AG10803 (cell line): Measurements from ENCODE around the gene BEST1.

Experiments used
- DNase-seq: peaks from one replicate; pipeline ENCODE4 v3.0.0; 2010; ENCODE audit warnings: low read depth
- H3K4me3 ChIP-seq: 2 replicates; pipeline ENCODE4 v1.5.1; 2011; ENCODE audit warnings: mild to moderate bottlenecking, low read length, control low read depth
- TF ChIP-seq, protein P1 (sequence below): conservative IDR thresholded peaks from 2 replicates; pipeline ENCODE4 v1.5.1; 2011; ENCODE audit warnings: mild to moderate bottlenecking, low read length, control low read depth, inconsistent platforms

The BEST1 gene

DNA sequence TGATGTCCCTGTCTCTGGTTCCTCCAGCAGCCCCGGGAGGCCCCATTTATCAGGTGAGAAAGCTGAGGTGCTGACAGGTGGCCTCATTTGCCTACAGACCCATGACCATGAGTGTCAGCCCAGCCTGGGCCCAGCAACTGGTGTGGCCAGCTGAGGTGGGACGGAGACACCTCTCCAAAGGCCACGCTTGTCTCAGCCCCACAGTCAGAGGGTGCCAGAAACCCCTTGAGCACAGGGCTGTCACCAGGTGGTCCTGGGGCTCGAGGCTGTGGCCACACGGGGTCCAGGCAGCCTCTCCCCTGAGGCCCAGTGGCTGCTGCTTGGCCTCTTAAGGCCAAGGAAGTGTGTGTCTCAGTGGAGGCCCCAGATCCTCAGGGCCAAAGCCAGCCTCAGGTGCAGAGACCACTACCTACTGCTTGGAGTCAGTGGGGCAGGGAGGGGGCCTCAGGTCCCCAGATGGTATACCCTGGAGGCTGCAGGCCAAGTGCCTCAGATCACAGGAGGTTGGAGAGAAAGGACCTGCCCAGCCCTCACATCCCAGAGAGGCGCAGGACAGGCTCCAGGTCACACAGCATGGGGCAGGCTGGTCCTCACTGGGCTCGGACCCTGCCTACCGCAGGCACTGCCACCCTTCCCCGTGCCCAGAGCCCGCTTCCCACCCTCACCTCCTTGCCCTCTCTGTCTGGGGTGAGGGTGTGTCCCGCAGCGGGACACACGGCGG is 44.2 kb upstream of the BEST1 start:
- DNase-seq, result no peak
- no peak overlapping the region for H3K4me3 ChIP-seq
- TF ChIP-seq, protein P1, sequence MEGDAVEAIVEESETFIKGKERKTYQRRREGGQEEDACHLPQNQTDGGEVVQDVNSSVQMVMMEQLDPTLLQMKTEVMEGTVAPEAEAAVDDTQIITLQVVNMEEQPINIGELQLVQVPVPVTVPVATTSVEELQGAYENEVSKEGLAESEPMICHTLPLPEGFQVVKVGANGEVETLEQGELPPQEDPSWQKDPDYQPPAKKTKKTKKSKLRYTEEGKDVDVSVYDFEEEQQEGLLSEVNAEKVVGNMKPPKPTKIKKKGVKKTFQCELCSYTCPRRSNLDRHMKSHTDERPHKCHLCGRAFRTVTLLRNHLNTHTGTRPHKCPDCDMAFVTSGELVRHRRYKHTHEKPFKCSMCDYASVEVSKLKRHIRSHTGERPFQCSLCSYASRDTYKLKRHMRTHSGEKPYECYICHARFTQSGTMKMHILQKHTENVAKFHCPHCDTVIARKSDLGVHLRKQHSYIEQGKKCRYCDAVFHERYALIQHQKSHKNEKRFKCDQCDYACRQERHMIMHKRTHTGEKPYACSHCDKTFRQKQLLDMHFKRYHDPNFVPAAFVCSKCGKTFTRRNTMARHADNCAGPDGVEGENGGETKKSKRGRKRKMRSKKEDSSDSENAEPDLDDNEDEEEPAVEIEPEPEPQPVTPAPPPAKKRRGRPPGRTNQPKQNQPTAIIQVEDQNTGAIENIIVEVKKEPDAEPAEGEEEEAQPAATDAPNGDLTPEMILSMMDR, result no peak

GRCh38 chr11:61906522-61906909 is 43.6 kb upstream of the BEST1 start:
- no peak for DNase-seq
- TF ChIP-seq, protein P1, result no peak
- no peak overlapping the region for H3K4me3 ChIP-seq

GRCh38 chr11:61907282-61907681 is 42.9 kb upstream of the BEST1 start:
- TF ChIP-seq, protein P1, result no peak
- no peak for DNase-seq
- H3K4me3 ChIP-seq, result no peak overlapping the region

- H3K4me3 ChIP-seq, result no peak overlapping the region
- TF ChIP-seq, protein P1, result no peak
- DNase-seq, result no peak
These were observed 42.1 kb upstream of the BEST1 start for GRCh38 chr11:61907871-61908729.

DNA sequence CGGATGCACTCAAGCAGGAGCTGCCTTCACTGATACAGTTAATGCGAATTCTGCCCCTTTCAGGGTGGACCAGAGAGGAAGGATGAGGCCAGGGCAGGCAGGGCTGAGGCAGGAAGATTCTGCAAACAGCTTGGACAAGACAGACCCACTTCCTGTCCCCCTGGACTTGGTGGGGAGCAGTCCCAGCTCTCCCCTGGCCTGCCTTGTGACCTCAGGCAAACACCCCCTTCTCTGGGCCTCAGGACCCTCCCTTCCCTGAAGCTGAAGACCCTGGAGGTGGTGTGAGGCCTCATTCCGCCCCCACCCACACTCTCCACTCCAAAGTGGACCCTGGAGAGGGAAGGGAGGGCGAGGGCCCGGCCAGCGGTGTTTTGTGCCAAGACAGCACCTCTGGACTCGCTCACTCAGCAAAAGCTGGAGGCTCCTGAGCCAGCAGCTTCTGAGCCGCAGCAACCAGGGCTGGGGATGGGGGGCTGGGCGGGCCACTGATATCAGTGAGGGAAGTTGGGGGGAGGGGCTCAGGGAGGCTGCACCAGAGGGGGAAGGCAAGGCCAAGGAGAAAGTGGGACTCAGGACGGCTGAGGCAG is 41.3 kb upstream of the BEST1 start:
- no peak overlapping the region for H3K4me3 ChIP-seq
- DNase-seq, result no peak
- TF ChIP-seq, protein P1, result no peak

GRCh38 chr11:61910187-61911127 is 39.7 kb upstream of the BEST1 start:
- H3K4me3 ChIP-seq, result no peak overlapping the region
- TF ChIP-seq, protein P1, result no peak
- DNase-seq, result no peak
